ENCODE measurements around the gene SMIM10L2A.

The SMIM10L2A gene

GRCh38 chrX:135424469-135424868 is 2.7 kb downstream of the SMIM10L2A start:
- Histone ChIP-seq H3K4me3 (ENCODE audit: low read depth, low read length) (no peak overlapping the region), H3K4me1 (ENCODE audit: control insufficient read depth, insufficient read depth, low read length) (no peaks in the 10 kb centered on the region), H3K9ac (ENCODE audit: low read depth, low read length) (no peak overlapping the region), H3K36me3 (ENCODE audit: control insufficient read depth, insufficient read depth, low read length) (peaks cover 2% of the 10 kb centered on the region), H3K27me3 (ENCODE audit: control insufficient read depth, insufficient read depth, low read length) (no peaks in the 10 kb centered on the region), H3K9me3 (ENCODE audit: control insufficient read depth, insufficient read depth, low read length) (no peaks in the 10 kb centered on the region)

GRCh38 chrX:135425026-135425965 is 3.6 kb downstream of the SMIM10L2A start:
- H3K9me3 ChIP-seq (ENCODE audit: control insufficient read depth, insufficient read depth, low read length), result no peaks in the 10 kb centered on the region
- peak overlapping the region; percentile 8 for H3K9ac ChIP-seq (ENCODE audit: low read depth, low read length)
- H3K27me3 ChIP-seq (ENCODE audit: control insufficient read depth, insufficient read depth, low read length), result no peaks in the 10 kb centered on the region
- H3K4me3 ChIP-seq (ENCODE audit: low read depth, low read length), result no peak overlapping the region
- no peaks in the 10 kb centered on the region for H3K4me1 ChIP-seq (ENCODE audit: control insufficient read depth, insufficient read depth, low read length)
- H3K36me3 ChIP-seq (ENCODE audit: control insufficient read depth, insufficient read depth, low read length), result peaks cover 2% of the 10 kb centered on the region

GRCh38 chrX:135429429-135429828 is 7.7 kb downstream of the SMIM10L2A start:
- no peaks in the 10 kb centered on the region for H3K4me1 ChIP-seq (ENCODE audit: control insufficient read depth, insufficient read depth, low read length)
- no peak overlapping the region for H3K9ac ChIP-seq (ENCODE audit: low read depth, low read length)
- peaks cover 4% of the 10 kb centered on the region for H3K36me3 ChIP-seq (ENCODE audit: control insufficient read depth, insufficient read depth, low read length)
- no peak overlapping the region for H3K4me3 ChIP-seq (ENCODE audit: low read depth, low read length)
- no peaks in the 10 kb centered on the region for H3K9me3 ChIP-seq (ENCODE audit: control insufficient read depth, insufficient read depth, low read length)
- no peaks in the 10 kb centered on the region for H3K27me3 ChIP-seq (ENCODE audit: control insufficient read depth, insufficient read depth, low read length)

GRCh38 chrX:135431886-135432285 is 10.1 kb downstream of the SMIM10L2A start:
- no peaks in the 10 kb centered on the region for H3K27me3 ChIP-seq (ENCODE audit: control insufficient read depth, insufficient read depth, low read length)
- no peaks in the 10 kb centered on the region for H3K9me3 ChIP-seq (ENCODE audit: control insufficient read depth, insufficient read depth, low read length)
- no peaks in the 10 kb centered on the region for H3K4me1 ChIP-seq (ENCODE audit: control insufficient read depth, insufficient read depth, low read length)
- no peak overlapping the region for H3K9ac ChIP-seq (ENCODE audit: low read depth, low read length)
- H3K36me3 ChIP-seq (ENCODE audit: control insufficient read depth, insufficient read depth, low read length), result peaks cover 2% of the 10 kb centered on the region
- H3K4me3 ChIP-seq (ENCODE audit: low read depth, low read length), result no peak overlapping the region

- H3K36me3 ChIP-seq (ENCODE audit: control insufficient read depth, insufficient read depth, low read length), result peaks cover 2% of the 10 kb centered on the region
- H3K9me3 ChIP-seq (ENCODE audit: control insufficient read depth, insufficient read depth, low read length), result no peaks in the 10 kb centered on the region
- no peaks in the 10 kb centered on the region for H3K4me1 ChIP-seq (ENCODE audit: control insufficient read depth, insufficient read depth, low read length)
- H3K9ac ChIP-seq (ENCODE audit: low read depth, low read length), result no peak overlapping the region
- H3K27me3 ChIP-seq (ENCODE audit: control insufficient read depth, insufficient read depth, low read length), result no peaks in the 10 kb centered on the region
- H3K4me3 ChIP-seq (ENCODE audit: low read depth, low read length), result no peak overlapping the region
These were observed 10.7 kb downstream of the SMIM10L2A start for GRCh38 chrX:135432453-135432852.

GRCh38 chrX:135432881-135433521 is 11.3 kb downstream of the SMIM10L2A start:
- H3K27me3 ChIP-seq (ENCODE audit: control insufficient read depth, insufficient read depth, low read length), result no peaks in the 10 kb centered on the region
- no peak overlapping the region for H3K9ac ChIP-seq (ENCODE audit: low read depth, low read length)
- H3K9me3 ChIP-seq (ENCODE audit: control insufficient read depth, insufficient read depth, low read length), result no peaks in the 10 kb centered on the region
- no peak overlapping the region for H3K4me3 ChIP-seq (ENCODE audit: low read depth, low read length)
- H3K4me1 ChIP-seq (ENCODE audit: control insufficient read depth, insufficient read depth, low read length), result no peaks in the 10 kb centered on the region
- peaks cover 2% of the 10 kb centered on the region for H3K36me3 ChIP-seq (ENCODE audit: control insufficient read depth, insufficient read depth, low read length)

- Histone ChIP-seq H3K9ac (ENCODE audit: low read depth, low read length) (no peak overlapping the region), H3K9me3 (ENCODE audit: control insufficient read depth, insufficient read depth, low read length) (no peaks in the 10 kb centered on the region), H3K4me3 (ENCODE audit: low read depth, low read length) (no peak overlapping the region), H3K27me3 (ENCODE audit: control insufficient read depth, insufficient read depth, low read length) (no peaks in the 10 kb centered on the region), H3K4me1 (ENCODE audit: control insufficient read depth, insufficient read depth, low read length) (no peaks in the 10 kb centered on the region), H3K36me3 (ENCODE audit: control insufficient read depth, insufficient read depth, low read length) (peaks cover 2% of the 10 kb centered on the region)
These were observed 11.9 kb downstream of the SMIM10L2A start for GRCh38 chrX:135433531-135434257.

GRCh38 chrX:135434258-135435138 is 12.8 kb downstream of the SMIM10L2A start:
- H3K4me1 ChIP-seq (ENCODE audit: control insufficient read depth, insufficient read depth, low read length), result no peaks in the 10 kb centered on the region
- no peak overlapping the region for H3K9ac ChIP-seq (ENCODE audit: low read depth, low read length)
- no peak overlapping the region for H3K4me3 ChIP-seq (ENCODE audit: low read depth, low read length)
- H3K27me3 ChIP-seq (ENCODE audit: control insufficient read depth, insufficient read depth, low read length), result no peaks in the 10 kb centered on the region
- no peaks in the 10 kb centered on the region for H3K9me3 ChIP-seq (ENCODE audit: control insufficient read depth, insufficient read depth, low read length)
- H3K36me3 ChIP-seq (ENCODE audit: control insufficient read depth, insufficient read depth, low read length), result peaks cover 2% of the 10 kb centered on the region

GRCh38 chrX:135435139-135435922 is 13.6 kb downstream of the SMIM10L2A start:
- Histone ChIP-seq H3K4me1 (ENCODE audit: control insufficient read depth, insufficient read depth, low read length) (no peaks in the 10 kb centered on the region), H3K27me3 (ENCODE audit: control insufficient read depth, insufficient read depth, low read length) (no peaks in the 10 kb centered on the region), H3K9ac (ENCODE audit: low read depth, low read length) (no peak overlapping the region), H3K9me3 (ENCODE audit: control insufficient read depth, insufficient read depth, low read length) (no peaks in the 10 kb centered on the region), H3K4me3 (ENCODE audit: low read depth, low read length) (no peak overlapping the region), H3K36me3 (ENCODE audit: control insufficient read depth, insufficient read depth, low read length) (peaks cover 2% of the 10 kb centered on the region)

- Histone ChIP-seq H3K36me3 (ENCODE audit: control insufficient read depth, insufficient read depth, low read length) (peaks cover 2% of the 10 kb centered on the region), H3K4me1 (ENCODE audit: control insufficient read depth, insufficient read depth, low read length) (no peaks in the 10 kb centered on the region), H3K4me3 (ENCODE audit: low read depth, low read length) (no peak overlapping the region), H3K9ac (ENCODE audit: low read depth, low read length) (no peak overlapping the region), H3K9me3 (ENCODE audit: control insufficient read depth, insufficient read depth, low read length) (no peaks in the 10 kb centered on the region), H3K27me3 (ENCODE audit: control insufficient read depth, insufficient read depth, low read length) (no peaks in the 10 kb centered on the region)
These were observed 14.2 kb downstream of the SMIM10L2A start for GRCh38 chrX:135435933-135436332.
